ENCODE data around the gene STPG3. TPM values are rescaled to one million over a fixed set of nuclear protein-coding genes. Genes with fewer than 3 reads are reported as not detected.

Gene STPG3
- total and polyA plus RNA-seq, 2 experiments from 2014 or later, result not detected

- no peak for TF ChIP-seq ZNF462 (CRISPR knock-in tag; IDR thresholded peaks at IDR 0.05)
- TF ChIP-seq JUNB (IDR thresholded peaks at IDR 0.05; ENCODE audit: unreplicated experiment), result no peak
- no peak for TF ChIP-seq ZNF331 (CRISPR knock-in tag; IDR thresholded peaks at IDR 0.05; ENCODE audit: low read depth)
- TF ChIP-seq POLR2AphosphoS5 (IDR thresholded peaks at IDR 0.05; ENCODE audit: low read depth), result no peak
- TF ChIP-seq CREB1 (CRISPR knock-in tag; IDR thresholded peaks at IDR 0.05; ENCODE audit: low read depth), result no peak
- TF ChIP-seq REST (IDR thresholded peaks at IDR 0.05; ENCODE audit: unreplicated experiment), result no peak
Measured at GRCh38 chr9:137279741-137280473, 28.8 kb downstream of the STPG3 start (continued).

Measured in GM23338 (cell line).